Stomach (tissue), 9 donors: ENCODE results near the gene UGT1A6. TPM values are rescaled to one million over a fixed set of nuclear protein-coding genes. Genes with fewer than 3 reads are reported as not detected.

Experiments used
- DNase-seq, 2 donors: peaks; one replicate each; pipeline versions ENCODE4 v3.0.0 to v3.0.0-alpha.2; 2013 to 2019
- H3K27ac ChIP-seq, 5 donors: fragments of 200-600 bp in 4 of 5; sonication (generic) in 4 of 5; one replicate each; pipeline ENCODE4 v1.5.1; 2013 to 2019; ENCODE audit warnings: mild to moderate bottlenecking in 1 of 5, moderate library complexity in 1 of 5
- H3K27me3 ChIP-seq, 3 donors: fragments of 200-600 bp; sonication (generic); one replicate each; pipeline ENCODE4 v1.5.1; 2017 to 2019; ENCODE audit warnings: mixed run types in 1 of 3
- H3K36me3 ChIP-seq, 4 donors: fragments of 200-600 bp; sonication (generic); 1 replicate in 3 of 4; 2 replicates in 1 of 4; pipeline ENCODE4 v1.5.1; 2016 to 2019
- H3K4me1 ChIP-seq, 4 donors: fragments of 200-600 bp; sonication (generic); one replicate each; pipeline ENCODE4 v1.5.1; 2016 to 2019
- H3K4me3 ChIP-seq, 4 donors: fragments of 200-600 bp; sonication (generic) in 3 of 4; one replicate each; pipeline ENCODE4 v1.5.1; 2016 to 2019; ENCODE audit warnings: mild to moderate bottlenecking in 1 of 4
- H3K9me3 ChIP-seq, 4 donors: fragments of 200-600 bp; sonication (generic); one replicate each; pipeline ENCODE4 v1.5.1; 2016 to 2019
- CTCF ChIP-seq, 7 experiments: fragments of 450-650 bp in 4 of 7; fragments of 200-600 bp in 3 of 7; sonication (generic) in 3 of 7; IDR thresholded peaks; one replicate each; pipeline ENCODE4 v1.5.1; 2016 to 2019; ENCODE audit warnings: antibody characterized with exemption in 7 of 7, control low read depth in 2 of 7, mild to moderate bottlenecking in 1 of 7
- EP300 ChIP-seq: sonication (generic); formaldehyde crosslinking; IDR thresholded peaks from one replicate; pipeline ENCODE4 v1.6.1; 2017; ENCODE audit warnings: antibody characterized with exemption
- POLR2A ChIP-seq, 4 donors: fragments of 450-650 bp; IDR thresholded peaks; one replicate each; pipeline ENCODE4 v1.6.1; 2016; ENCODE audit warnings: antibody characterized with exemption in 4 of 4, control low read depth in 2 of 4, mild to moderate bottlenecking in 1 of 4, moderate library complexity in 1 of 4
- POLR2AphosphoS5 ChIP-seq, 3 donors: sonication (generic); formaldehyde crosslinking; IDR thresholded peaks; one replicate each; pipeline ENCODE4 v1.6.1; 2016; ENCODE audit warnings: antibody characterized with exemption in 3 of 3
- WGBS, 5 donors: extraction: QIAGEN DNeasy Blood & Tissue Kit in 3 of 5; methylation state at CpG; one replicate each; pipeline versions ENCODE4 v1.1.5 to v1.1.7; 2013 to 2018; 5-methylcytosine and 5-hydroxymethylcytosine counted together
- intact Hi-C: fragments of 100-400 bp; cut with DNase I; formaldehyde crosslinking; loops from one replicate; pipeline ENCODE4 v1.15.1; 2023; ENCODE audit warnings: low total_unique reads
- polyA plus RNA-seq, 3 donors: library from polyadenylated mRNA; stranded (reverse); fragments of 200-250 nt; gene quantifications; one replicate each; pipeline ENCODE4 v1.2.3, GENCODE V29; 2013
- total RNA-seq, 5 donors: library from RNA; depleted of rRNA; stranded (reverse); fragments of >200 nt; gene quantifications; one replicate each; pipeline versions ENCODE4 v1.1.0 to v1.2.3, GENCODE V29; 2014 to 2016
- donor health status: healthy with polysubstance abuse.
- donor health status: Bipolar disorder and iron deficiency.
- donor health status: healthy.

The UGT1A6 gene
- total and polyA plus RNA-seq, 8 donors = 3.5 to 184 (median 24.6) TPM

GRCh38 chr2:233793465-233794127 is 100.9 kb downstream of the UGT1A6 start:
- Histone ChIP-seq H3K4me3 (no peak overlapping the region), H3K27ac (no peak overlapping the region), H3K4me1 (no peaks in the 10 kb centered on the region), H3K36me3 (no peaks in the 10 kb centered on the region), H3K27me3 (no peaks in the 10 kb centered on the region), H3K9me3 (no peaks in the 10 kb centered on the region)
- TF ChIP-seq POLR2AphosphoS5 (IDR thresholded peaks at IDR 0.05) = no peak
- TF ChIP-seq EP300 = no peak
- TF ChIP-seq POLR2A (IDR thresholded peaks at IDR 0.05) = no peak
- no peak for TF ChIP-seq CTCF (IDR thresholded peaks at IDR 0.05)
- intact Hi-C loops = no loop called here
- DNase-seq = peak in 1 of 2 donors; percentile 20
- WGBS, 5 donors = 65 to 80% (median 71%) methylated on average over 10 to 18 of the region's 18 CpGs

GRCh38 chr2:233794128-233794658 is 101.5 kb downstream of the UGT1A6 start:
- no peaks in the 10 kb centered on the region for H3K4me1 ChIP-seq
- H3K27me3 ChIP-seq = peaks cover 0 to 2% (median 0%) of the 10 kb centered on the region in 3 donors
- TF ChIP-seq CTCF (IDR thresholded peaks at IDR 0.05) (no peak), POLR2AphosphoS5 (IDR thresholded peaks at IDR 0.05) (no peak), POLR2A (IDR thresholded peaks at IDR 0.05) (no peak), EP300 (no peak)
- WGBS, 5 donors = 72 to 79% (median 76%) methylated on average over 17 of the region's 17 CpGs
- no peak overlapping the region for H3K4me3 ChIP-seq
- peak; percentile 18 to 24 for DNase-seq
- no peaks in the 10 kb centered on the region for H3K9me3 ChIP-seq
- no peaks in the 10 kb centered on the region for H3K36me3 ChIP-seq
- H3K27ac ChIP-seq = no peak overlapping the region
- intact Hi-C loops = no loop called here

GRCh38 chr2:233795735-233796171 is 103.1 kb downstream of the UGT1A6 start:
- Histone ChIP-seq H3K36me3 (no peaks in the 10 kb centered on the region), H3K4me3 (no peak overlapping the region), H3K27ac (no peak overlapping the region), H3K4me1 (no peaks in the 10 kb centered on the region), H3K27me3 (peaks cover 0 to 5% (median 0%) of the 10 kb centered on the region in 3 donors), H3K9me3 (no peaks in the 10 kb centered on the region)
- TF ChIP-seq POLR2A (IDR thresholded peaks at IDR 0.05) = no peak
- no peak for TF ChIP-seq CTCF (IDR thresholded peaks at IDR 0.05)
- TF ChIP-seq POLR2AphosphoS5 (IDR thresholded peaks at IDR 0.05) = no peak
- TF ChIP-seq EP300 = no peak
- WGBS, 5 donors = 90 to 96% (median 93%) methylated on average over 8 to 13 of the region's 13 CpGs
- peak in 1 of 2 donors; percentile 25 for DNase-seq
- intact Hi-C loops = no loop called here

GRCh38 chr2:233796254-233796653 is 103.6 kb downstream of the UGT1A6 start:
- no peak for TF ChIP-seq POLR2A (IDR thresholded peaks at IDR 0.05)
- TF ChIP-seq POLR2AphosphoS5 (IDR thresholded peaks at IDR 0.05) = no peak
- TF ChIP-seq EP300 = no peak
- intact Hi-C loops = no loop called here
- Histone ChIP-seq H3K27ac (no peak overlapping the region), H3K36me3 (no peaks in the 10 kb centered on the region), H3K9me3 (no peaks in the 10 kb centered on the region), H3K4me1 (no peaks in the 10 kb centered on the region), H3K27me3 (peaks cover 0 to 5% (median 0%) of the 10 kb centered on the region in 3 donors), H3K4me3 (no peak overlapping the region)
- 74 to 90% (median 84%) methylated on average over 9 of the region's 9 CpGs for WGBS, 5 donors
- no peak for DNase-seq
